ENCODE measurements around the gene CKMT2.

Gene CKMT2

DNA sequence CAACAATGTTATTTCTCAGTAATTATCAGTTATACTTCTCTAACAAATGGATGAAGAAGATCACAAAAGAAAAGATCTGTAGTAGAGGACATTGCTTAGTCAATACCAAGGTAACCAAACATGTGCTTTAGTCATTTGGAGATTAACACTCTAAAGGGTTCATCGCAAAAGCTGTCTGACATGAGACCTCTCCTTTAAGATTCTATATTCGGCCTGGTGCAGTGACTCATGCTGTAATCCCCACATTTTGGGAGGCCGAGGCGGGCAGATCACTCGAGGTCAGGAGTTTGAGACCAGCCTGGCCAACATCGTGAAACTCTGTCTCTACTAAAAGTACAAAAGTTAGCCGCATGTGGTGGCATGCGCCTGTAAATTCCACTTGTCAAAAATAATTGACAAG, 18.3 kb upstream of the CKMT2 start:
- TF ChIP-seq, protein P1, sequence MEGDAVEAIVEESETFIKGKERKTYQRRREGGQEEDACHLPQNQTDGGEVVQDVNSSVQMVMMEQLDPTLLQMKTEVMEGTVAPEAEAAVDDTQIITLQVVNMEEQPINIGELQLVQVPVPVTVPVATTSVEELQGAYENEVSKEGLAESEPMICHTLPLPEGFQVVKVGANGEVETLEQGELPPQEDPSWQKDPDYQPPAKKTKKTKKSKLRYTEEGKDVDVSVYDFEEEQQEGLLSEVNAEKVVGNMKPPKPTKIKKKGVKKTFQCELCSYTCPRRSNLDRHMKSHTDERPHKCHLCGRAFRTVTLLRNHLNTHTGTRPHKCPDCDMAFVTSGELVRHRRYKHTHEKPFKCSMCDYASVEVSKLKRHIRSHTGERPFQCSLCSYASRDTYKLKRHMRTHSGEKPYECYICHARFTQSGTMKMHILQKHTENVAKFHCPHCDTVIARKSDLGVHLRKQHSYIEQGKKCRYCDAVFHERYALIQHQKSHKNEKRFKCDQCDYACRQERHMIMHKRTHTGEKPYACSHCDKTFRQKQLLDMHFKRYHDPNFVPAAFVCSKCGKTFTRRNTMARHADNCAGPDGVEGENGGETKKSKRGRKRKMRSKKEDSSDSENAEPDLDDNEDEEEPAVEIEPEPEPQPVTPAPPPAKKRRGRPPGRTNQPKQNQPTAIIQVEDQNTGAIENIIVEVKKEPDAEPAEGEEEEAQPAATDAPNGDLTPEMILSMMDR (IDR thresholded peaks at IDR 0.05; ENCODE audit: borderline replicate concordance, insufficient read depth, low read depth, low read length): no peak
- H3K4me3 ChIP-seq (ENCODE audit: low read depth, low read length): no peak overlapping the region

- TF ChIP-seq, protein P1 (IDR thresholded peaks at IDR 0.05; ENCODE audit: borderline replicate concordance, insufficient read depth, low read depth, low read length): no peak
- no peak overlapping the region for H3K4me3 ChIP-seq (ENCODE audit: low read depth, low read length)
Measured at GRCh38 chr5:81216152-81216551, 17.0 kb upstream of the CKMT2 start.

- H3K4me3 ChIP-seq (ENCODE audit: low read depth, low read length): no peak overlapping the region
- TF ChIP-seq, protein P1 (IDR thresholded peaks at IDR 0.05; ENCODE audit: borderline replicate concordance, insufficient read depth, low read depth, low read length): no peak
Measured at GRCh38 chr5:81219389-81219788, 13.7 kb upstream of the CKMT2 start.

GRCh38 chr5:81222285-81222684, 10.8 kb upstream of the CKMT2 start:
- no peak overlapping the region for H3K4me3 ChIP-seq (ENCODE audit: low read depth, low read length)
- TF ChIP-seq, protein P1 (IDR thresholded peaks at IDR 0.05; ENCODE audit: borderline replicate concordance, insufficient read depth, low read depth, low read length): no peak

- H3K4me3 ChIP-seq (ENCODE audit: low read depth, low read length): no peak overlapping the region
- TF ChIP-seq, protein P1 (IDR thresholded peaks at IDR 0.05; ENCODE audit: borderline replicate concordance, insufficient read depth, low read depth, low read length): no peak
Measured at GRCh38 chr5:81225463-81225862, 7.7 kb upstream of the CKMT2 start.

DNA sequence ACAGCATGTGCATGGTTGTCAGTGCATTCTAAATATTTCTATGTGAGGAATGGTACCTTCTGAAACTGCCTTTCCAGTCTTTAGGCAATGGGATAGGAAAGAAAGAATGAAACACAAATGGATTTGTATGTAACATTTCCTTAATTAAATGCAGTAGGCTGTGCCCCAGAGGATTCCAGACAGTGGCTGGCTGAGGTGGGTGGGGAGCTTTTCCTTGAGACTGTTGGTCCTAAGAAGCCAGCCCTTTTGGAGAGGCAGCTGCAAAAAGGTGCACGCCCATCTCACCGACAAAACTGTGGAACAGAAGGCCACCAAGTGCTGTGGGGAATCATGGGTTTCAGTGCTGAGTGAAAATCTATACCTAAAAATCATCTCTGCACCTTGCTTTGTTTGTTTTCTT, 6.8 kb upstream of the CKMT2 start:
- TF ChIP-seq, protein P1 (IDR thresholded peaks at IDR 0.05; ENCODE audit: borderline replicate concordance, insufficient read depth, low read depth, low read length): no peak
- no peak overlapping the region for H3K4me3 ChIP-seq (ENCODE audit: low read depth, low read length)

DNA sequence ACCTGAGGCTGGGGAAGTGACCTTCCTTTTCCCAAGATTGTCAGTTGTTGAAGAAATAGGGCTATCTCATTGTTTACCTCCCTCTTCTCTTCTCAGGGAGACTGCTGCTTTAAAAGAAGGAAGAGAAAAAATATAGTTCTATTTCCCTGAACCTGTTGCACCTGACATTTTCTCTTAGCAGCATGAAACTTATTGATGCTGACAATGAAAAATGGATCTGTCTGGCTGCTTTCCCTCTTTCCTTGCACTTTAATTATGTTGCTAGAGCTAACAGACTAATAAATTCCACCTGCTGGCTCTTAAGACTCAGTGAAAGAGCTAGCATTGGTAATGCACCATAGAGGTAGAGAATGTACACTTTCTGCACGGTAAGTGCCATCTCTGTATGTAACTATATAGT, 6.2 kb upstream of the CKMT2 start:
- H3K4me3 ChIP-seq (ENCODE audit: low read depth, low read length): no peak overlapping the region
- TF ChIP-seq, protein P1 (IDR thresholded peaks at IDR 0.05; ENCODE audit: borderline replicate concordance, insufficient read depth, low read depth, low read length): no peak

Data from GM12875 (cell line).